Spinal cord (tissue), 10 donors: ENCODE measurements around the gene SDHB. TPM values are rescaled to one million over a fixed set of nuclear protein-coding genes. Genes with fewer than 3 reads are reported as not detected.
A peak's percentile ranks its signal among the peaks of the same experiment; 100 is the strongest.

ENCODE experiments used
- DNase-seq, 6 donors: peaks; one replicate each; pipeline versions ENCODE4 v3.0.0 to v3.0.0-alpha.2; 2013 to 2015; ENCODE audit warnings: low spot score in 6 of 6, low read depth in 4 of 6
- H3K27ac ChIP-seq: one replicate; pipeline ENCODE4 v1.5.1; 2013; ENCODE audit warnings: low read depth, low read length, control low read depth
- H3K27me3 ChIP-seq: one replicate; pipeline ENCODE4 v1.6.1; 2013; ENCODE audit warnings: low read length; ENCODE audit not compliant: control insufficient read depth, insufficient read depth
- H3K36me3 ChIP-seq: one replicate; pipeline ENCODE4 v1.6.1; 2013; ENCODE audit warnings: low read length; ENCODE audit not compliant: control insufficient read depth, insufficient read depth
- H3K4me1 ChIP-seq: one replicate; pipeline ENCODE4 v1.6.1; 2013; ENCODE audit warnings: low read length; ENCODE audit not compliant: control insufficient read depth, insufficient read depth
- H3K4me3 ChIP-seq: one replicate; pipeline ENCODE4 v1.5.1; 2013; ENCODE audit warnings: low read depth, low read length, control low read depth
- H3K9me3 ChIP-seq: one replicate; pipeline ENCODE4 v1.6.1; 2013; ENCODE audit warnings: low read length; ENCODE audit not compliant: control insufficient read depth, insufficient read depth
- WGBS: methylation state at CpG from one replicate; pipeline ENCODE4 v1.1.5; 2013; ENCODE audit warnings: missing lambda C conversion rate; ENCODE audit not compliant: insufficient coverage; 5-methylcytosine and 5-hydroxymethylcytosine counted together
- long read RNA-seq, 4 donors: transcript quantifications; one replicate each; lab custom pipeline, GENCODE V29; 2026
- polyA plus RNA-seq, 2 donors: library from polyadenylated mRNA; unstranded; fragments of 120-200 nt; gene quantifications; one replicate each; pipeline ENCODE4 v1.2.1, GENCODE V29; 2013; ENCODE audit not compliant: insufficient read length in 2 of 2
- total RNA-seq, 2 donors: library from RNA; depleted of rRNA in 1 of 2; stranded (reverse); fragments of 120-200 nt in 1 of 2; fragments of >200 nt in 1 of 2; gene quantifications; one replicate each; pipeline versions ENCODE4 v1.2.3 to v1.2.4, GENCODE V29; 2013 to 2014
- donor health status: healthy.

Gene SDHB
- 100 to 1,000 TPM; 115 to 127 TPM for total RNA-seq
- polyA plus RNA-seq = 100 to 1,000 TPM; 119 to 129 TPM
- long read RNA-seq, donor 1, transcript SDHB-206 (2 exons, 636 nt) = minor isoform, 12 of 99 reads
- long read RNA-seq, donor 1, transcript SDHB-201 (8 exons, 1,153 nt) = major isoform, 57 of 99 reads
- long read RNA-seq, donor 1, partial matches to known transcripts = 30 of 99 reads
- long read RNA-seq, donor 1, other reads (novel, unspliced or antisense) = 0 of 99 reads
- long read RNA-seq, donor 2, transcript SDHB-201 (8 exons, 1,153 nt) = major isoform, 21 of 22 reads
- long read RNA-seq, donor 2, partial matches to known transcripts = 0 of 22 reads
- long read RNA-seq, donor 2, other reads (novel, unspliced or antisense) = 0 of 22 reads
- long read RNA-seq, donor 3, transcript SDHB-201 (8 exons, 1,153 nt) = major isoform, 19 of 22 reads
- long read RNA-seq, donor 3, partial matches to known transcripts = 0 of 22 reads
- long read RNA-seq, donor 3, other reads (novel, unspliced or antisense) = 0 of 22 reads
- long read RNA-seq, donor 4, transcript SDHB-206 (2 exons, 636 nt) = minor isoform, 5 of 46 reads
- long read RNA-seq, donor 4, transcript SDHB-201 (8 exons, 1,153 nt) = major isoform, 41 of 46 reads
- long read RNA-seq, donor 4, partial matches to known transcripts = 0 of 46 reads
- long read RNA-seq, donor 4, other reads (novel, unspliced or antisense) = 0 of 46 reads

- Histone ChIP-seq H3K27me3 (no peaks in the 10 kb centered on the region), H3K27ac (peak within 1 kb of the TSS; percentile 83), H3K4me3 (peak within 1 kb of the TSS; percentile 86), H3K9me3 (no peaks in the 10 kb centered on the region), H3K4me1 (peaks cover 8% of the 10 kb centered on the region), H3K36me3 (peaks cover 15% of the 10 kb centered on the region)
- DNase-seq = peak; percentile 92 to 100 (median 98)
- under 1% methylated on average over 39 of the region's 44 CpGs for WGBS
Measured at GRCh38 chr1:17053685-17054410, at the start of gene SDHB. TSS of gene SDHB (minus strand) at chr1:17054032. CDS start at chr1:17054019, 13 bp downstream.

DNA sequence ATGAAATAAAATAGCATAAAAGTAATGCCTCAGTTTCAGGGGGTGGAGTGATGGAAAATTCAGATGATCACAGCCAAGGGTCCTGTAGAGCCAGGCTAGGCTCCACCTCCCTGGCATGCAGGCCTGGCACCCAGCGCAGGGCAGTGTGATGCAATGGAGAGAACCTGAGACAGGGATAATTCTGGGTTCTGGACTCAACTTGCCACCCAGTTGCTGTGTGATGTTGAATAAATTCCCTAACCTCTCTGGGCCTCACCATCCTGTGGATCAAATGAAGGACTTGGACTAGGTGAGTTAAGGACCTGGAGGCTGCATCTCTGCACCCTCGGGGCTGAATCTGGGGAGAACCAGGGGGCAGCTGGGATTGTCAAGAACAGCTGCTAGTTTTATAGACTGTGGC, 48.4 kb upstream of the SDHB start:
- Histone ChIP-seq H3K9me3 (no peaks in the 10 kb centered on the region), H3K27ac (no peak overlapping the region), H3K4me1 (peaks cover 26% of the 10 kb centered on the region), H3K36me3 (peaks cover 9% of the 10 kb centered on the region), H3K4me3 (no peak overlapping the region), H3K27me3 (no peaks in the 10 kb centered on the region)
- no peak for DNase-seq
- 95% methylated on average over 2 of the region's 2 CpGs for WGBS

DNA sequence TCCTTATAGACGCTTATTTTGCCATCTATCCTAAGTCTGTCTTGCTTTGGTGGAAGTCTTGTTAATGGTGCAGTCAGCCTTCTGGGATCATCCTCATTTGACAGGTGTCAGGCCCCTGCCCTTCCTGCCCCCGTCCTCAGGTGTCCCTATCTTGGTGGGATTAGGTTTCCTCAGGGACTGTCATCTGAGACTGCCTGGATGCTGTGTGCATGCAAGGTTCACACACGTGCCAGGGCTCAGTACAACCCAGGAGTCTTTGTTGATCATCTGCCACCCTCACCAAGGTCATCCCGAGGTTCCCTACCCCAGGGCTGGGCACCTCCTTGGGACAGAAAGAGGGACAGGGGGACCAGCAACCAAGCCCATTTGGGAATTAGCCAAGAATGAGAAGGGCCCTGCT, 47.4 kb upstream of the SDHB start:
- H3K36me3 ChIP-seq = peaks cover 9% of the 10 kb centered on the region
- peaks cover 30% of the 10 kb centered on the region for H3K4me1 ChIP-seq
- 80% methylated on average over 2 of the region's 4 CpGs for WGBS
- DNase-seq = no peak
- no peak overlapping the region for H3K4me3 ChIP-seq
- H3K27me3 ChIP-seq = no peaks in the 10 kb centered on the region
- no peak overlapping the region for H3K27ac ChIP-seq
- H3K9me3 ChIP-seq = no peaks in the 10 kb centered on the region

- Histone ChIP-seq H3K27ac (no peak overlapping the region), H3K9me3 (no peaks in the 10 kb centered on the region), H3K4me3 (no peak overlapping the region), H3K27me3 (no peaks in the 10 kb centered on the region), H3K36me3 (peaks cover 9% of the 10 kb centered on the region), H3K4me1 (peaks cover 41% of the 10 kb centered on the region)
- no peak for DNase-seq
- 71% methylated on average over 6 of the region's 10 CpGs for WGBS
Measured at GRCh38 chr1:17099616-17100340, 45.9 kb upstream of the SDHB start.

GRCh38 chr1:17098446-17099317, 44.9 kb upstream of the SDHB start:
- no peak overlapping the region for H3K27ac ChIP-seq
- no peak overlapping the region for H3K4me3 ChIP-seq
- H3K36me3 ChIP-seq = peaks cover 7% of the 10 kb centered on the region
- no peaks in the 10 kb centered on the region for H3K9me3 ChIP-seq
- 75% methylated on average over 10 of the region's 13 CpGs for WGBS
- DNase-seq = peak in 1 of 6 donors; percentile 73
- no peaks in the 10 kb centered on the region for H3K27me3 ChIP-seq
- H3K4me1 ChIP-seq = peaks cover 51% of the 10 kb centered on the region

- H3K4me3 ChIP-seq = no peak overlapping the region
- peak overlapping the region; percentile 25 for H3K27ac ChIP-seq
- peaks cover 55% of the 10 kb centered on the region for H3K4me1 ChIP-seq
- WGBS = 54% methylated on average over 13 of the region's 14 CpGs
- DNase-seq = no peak
- H3K27me3 ChIP-seq = no peaks in the 10 kb centered on the region
- H3K36me3 ChIP-seq = peaks cover 7% of the 10 kb centered on the region
- no peaks in the 10 kb centered on the region for H3K9me3 ChIP-seq
Measured at GRCh38 chr1:17097787-17098186, 44.0 kb upstream of the SDHB start.

DNA sequence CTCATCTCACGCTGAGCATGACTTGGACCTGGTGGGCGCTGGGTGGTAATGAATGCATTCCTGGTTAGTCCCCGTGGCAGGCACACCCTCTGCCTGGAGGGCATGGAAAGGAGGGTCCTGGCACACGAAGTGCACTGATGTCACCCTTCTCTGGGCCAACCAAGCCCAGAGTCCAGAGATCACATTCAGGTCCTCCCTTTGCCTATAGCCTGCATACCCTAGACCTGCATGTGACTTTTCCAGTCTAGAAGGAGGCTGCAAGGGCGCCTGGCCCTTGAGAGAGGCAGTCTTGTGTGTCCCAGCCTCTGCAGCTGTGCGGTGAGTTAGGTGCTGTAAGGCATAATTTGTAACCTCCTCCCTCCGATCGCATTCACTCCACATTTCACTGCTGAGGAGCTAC, 43.3 kb upstream of the SDHB start:
- Histone ChIP-seq H3K36me3 (peaks cover 6% of the 10 kb centered on the region), H3K4me3 (no peak overlapping the region), H3K27me3 (no peaks in the 10 kb centered on the region), H3K9me3 (no peaks in the 10 kb centered on the region), H3K4me1 (peaks cover 55% of the 10 kb centered on the region), H3K27ac (no peak overlapping the region)
- peak in 1 of 6 donors; percentile 63 for DNase-seq
- 60% methylated on average over 6 of the region's 8 CpGs for WGBS

GRCh38 chr1:17096584-17096983, 42.8 kb upstream of the SDHB start:
- Histone ChIP-seq H3K36me3 (peaks cover 6% of the 10 kb centered on the region), H3K27ac (no peak overlapping the region), H3K4me1 (peaks cover 55% of the 10 kb centered on the region), H3K4me3 (no peak overlapping the region), H3K27me3 (no peaks in the 10 kb centered on the region), H3K9me3 (no peaks in the 10 kb centered on the region)
- no CpG with 5 or more reads among the region's 1 CpG for WGBS
- DNase-seq = no peak
